T-helper 17 cell (primary cell): Measurements from ENCODE around the gene RAI1. TPM values are rescaled to one million over a fixed set of nuclear protein-coding genes. Genes with fewer than 3 reads are reported as not detected.

Experiments used
- ATAC-seq: fragments of 150-1000 bp; cut with Tn5 transposase; 2 replicates; pipeline ENCODE4 v1.10.0; 2021; ENCODE audit warnings: mild to moderate bottlenecking, moderate library complexity
- DNase-seq, 3 donors: peaks; one replicate each; pipeline versions ENCODE4 v3.0.0 to v3.0.0-alpha.2; 2020 to 2021
- H3K9me3 ChIP-seq: one replicate; pipeline ENCODE4 v1.7.0; 2013; ENCODE audit warnings: low read length, mild to moderate bottlenecking; ENCODE audit not compliant: control insufficient read depth, poor library complexity, severe bottlenecking
- H3K27ac Mint-ChIP-seq: one replicate; pipeline ENCODE4 v1.8.0; 2022; ENCODE audit warnings: mild to moderate bottlenecking, moderate library complexity, mixed read lengths
- H3K27me3 Mint-ChIP-seq: one replicate; pipeline ENCODE4 v1.8.0; 2022; ENCODE audit warnings: mixed read lengths
- H3K36me3 Mint-ChIP-seq: one replicate; pipeline ENCODE4 v1.8.0; 2022; ENCODE audit warnings: low read depth, mixed read lengths
- H3K4me1 Mint-ChIP-seq: one replicate; pipeline ENCODE4 v1.8.0; 2022; ENCODE audit warnings: mild to moderate bottlenecking, mixed read lengths
- H3K4me3 Mint-ChIP-seq: one replicate; pipeline ENCODE4 v1.8.0; 2022; ENCODE audit warnings: mild to moderate bottlenecking, moderate library complexity, mixed read lengths
- total RNA-seq, 4 donors: library from RNA in 2 of 4; stranded (reverse) in 2 of 4; gene quantifications; one replicate each; pipeline ENCODE4 v1.2.3 and lab custom pipeline; 2022 to 2026

The RAI1 gene
- total RNA-seq, 2 donors from 2014 or later: 18.4 to 18.6 TPM

DNA sequence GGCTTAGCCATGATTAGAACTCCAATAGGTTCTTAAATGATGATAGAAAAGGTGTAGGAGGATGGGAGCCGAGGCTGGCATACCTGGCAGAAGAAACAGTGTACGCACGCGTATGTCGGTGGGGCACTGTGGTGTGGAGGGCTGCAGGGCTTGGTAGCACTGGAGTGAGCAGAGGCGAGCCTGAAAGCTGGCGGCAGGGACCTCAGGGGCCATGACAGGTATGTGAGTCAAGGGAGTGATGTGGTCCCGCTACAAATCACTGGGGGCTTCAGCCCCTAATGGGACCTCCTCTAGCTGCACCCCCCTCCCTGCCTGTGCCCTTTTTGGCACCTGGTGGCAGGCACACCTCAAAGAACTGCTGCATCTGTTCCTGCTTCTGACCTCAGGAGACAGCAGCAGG lies 67.3 kb downstream of the RAI1 start:
- Mint-ChIP-seq H3K4me1 (peaks cover 33% of the 10 kb centered on the region), H3K27me3 (no peaks in the 10 kb centered on the region), H3K36me3 (no peaks in the 10 kb centered on the region), H3K27ac (peak overlapping the region; percentile 72), H3K4me3 (peak overlapping the region; percentile 76)
- DNase-seq (no peak), ATAC-seq (no peak)
- no peaks in the 10 kb centered on the region for H3K9me3 ChIP-seq

DNA sequence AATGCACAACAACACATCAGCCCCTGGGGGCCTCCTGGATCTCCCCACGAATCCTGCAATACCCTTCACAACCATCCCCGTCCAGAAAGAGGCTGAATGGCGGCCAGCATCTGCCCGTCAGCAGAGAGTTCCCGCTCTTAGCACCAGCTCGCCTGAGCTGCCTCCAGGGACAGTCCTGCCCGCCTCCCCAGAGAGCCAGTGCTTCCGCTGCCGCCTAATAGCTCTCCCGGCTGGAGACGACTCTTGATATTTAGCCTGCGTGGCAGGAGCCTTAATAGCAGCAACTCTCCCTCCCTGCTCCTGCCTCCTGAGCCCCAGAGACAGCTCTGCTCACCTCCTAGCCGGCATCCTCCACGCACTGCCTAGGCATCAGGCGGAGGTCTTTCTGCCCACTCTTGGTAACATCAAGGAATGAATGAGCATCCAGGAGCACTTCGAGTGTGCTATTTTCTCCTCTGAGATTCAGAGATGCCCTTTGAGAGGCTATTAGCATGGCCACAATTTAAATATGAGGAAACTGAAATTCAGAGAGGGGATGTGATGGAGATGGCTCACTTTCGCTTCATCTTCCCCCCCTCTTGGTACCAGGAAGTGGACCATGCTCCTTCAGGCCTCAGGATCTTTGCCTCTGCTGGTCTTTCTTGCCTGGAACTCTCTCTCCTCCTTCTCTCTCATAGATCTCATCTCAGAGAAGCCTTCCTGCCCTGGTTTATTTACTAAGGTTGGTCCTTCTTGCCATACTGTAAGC lies 67.9 kb downstream of the RAI1 start:
- no peaks in the 10 kb centered on the region for H3K9me3 ChIP-seq
- no peak for ATAC-seq
- Mint-ChIP-seq H3K4me3 (peak overlapping the region; percentile 61), H3K27me3 (no peaks in the 10 kb centered on the region), H3K4me1 (peaks cover 33% of the 10 kb centered on the region), H3K27ac (peak overlapping the region; percentile 72), H3K36me3 (no peaks in the 10 kb centered on the region)
- DNase-seq: no peak

DNA sequence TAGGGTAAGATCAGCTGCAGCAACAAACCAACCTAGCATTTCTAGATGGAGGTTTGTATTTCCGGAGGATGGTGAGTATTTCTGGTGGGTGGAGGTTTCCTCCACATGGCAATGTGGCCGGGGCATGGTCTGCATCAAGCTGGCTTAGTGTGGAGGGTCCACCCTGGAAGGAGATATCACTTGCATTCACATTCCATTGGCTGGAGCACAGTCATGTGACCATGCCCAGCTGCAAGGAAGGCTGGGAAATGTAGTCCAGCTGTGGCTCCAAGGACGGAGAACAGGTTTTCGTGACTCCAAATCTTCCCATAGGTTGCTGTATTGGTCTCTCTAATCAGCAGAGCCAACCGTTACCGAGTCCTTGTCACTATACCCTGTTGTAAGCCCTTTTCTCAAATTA lies 68.7 kb downstream of the RAI1 start:
- H3K36me3 Mint-ChIP-seq: no peaks in the 10 kb centered on the region
- no peaks in the 10 kb centered on the region for H3K9me3 ChIP-seq
- DNase-seq (peak in 2 of 3 donors; percentile 24 to 33), ATAC-seq (no peak)
- peak overlapping the region; percentile 96 for H3K27ac Mint-ChIP-seq
- no peaks in the 10 kb centered on the region for H3K27me3 Mint-ChIP-seq
- H3K4me1 Mint-ChIP-seq: peaks cover 32% of the 10 kb centered on the region
- peak overlapping the region; percentile 61 for H3K4me3 Mint-ChIP-seq

DNA sequence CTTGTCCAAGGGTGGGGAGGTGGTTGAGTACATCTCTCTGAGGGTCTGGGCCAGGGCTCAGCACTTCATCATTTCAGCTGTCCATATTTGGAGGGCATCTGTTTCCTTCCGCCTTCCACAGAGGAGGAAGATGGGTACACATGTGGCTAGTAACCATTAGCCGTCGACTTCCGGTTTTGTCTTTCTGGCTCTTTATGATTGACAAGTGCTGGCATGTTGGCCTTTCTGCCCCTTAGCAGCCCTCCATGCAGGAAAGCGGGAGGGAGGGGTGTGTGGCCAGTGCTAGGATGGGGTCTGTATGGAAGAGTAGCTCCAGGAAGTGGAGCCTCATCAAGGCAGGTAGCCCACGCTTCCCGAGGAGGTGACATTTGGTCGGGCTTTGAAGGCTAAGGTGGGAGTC lies 69.6 kb downstream of the RAI1 start:
- H3K9me3 ChIP-seq: no peaks in the 10 kb centered on the region
- DNase-seq (no peak), ATAC-seq (no peak)
- Mint-ChIP-seq H3K27me3 (no peaks in the 10 kb centered on the region), H3K4me1 (peaks cover 29% of the 10 kb centered on the region), H3K36me3 (no peaks in the 10 kb centered on the region), H3K4me3 (peak overlapping the region; percentile 41), H3K27ac (peak overlapping the region; percentile 96)

DNA sequence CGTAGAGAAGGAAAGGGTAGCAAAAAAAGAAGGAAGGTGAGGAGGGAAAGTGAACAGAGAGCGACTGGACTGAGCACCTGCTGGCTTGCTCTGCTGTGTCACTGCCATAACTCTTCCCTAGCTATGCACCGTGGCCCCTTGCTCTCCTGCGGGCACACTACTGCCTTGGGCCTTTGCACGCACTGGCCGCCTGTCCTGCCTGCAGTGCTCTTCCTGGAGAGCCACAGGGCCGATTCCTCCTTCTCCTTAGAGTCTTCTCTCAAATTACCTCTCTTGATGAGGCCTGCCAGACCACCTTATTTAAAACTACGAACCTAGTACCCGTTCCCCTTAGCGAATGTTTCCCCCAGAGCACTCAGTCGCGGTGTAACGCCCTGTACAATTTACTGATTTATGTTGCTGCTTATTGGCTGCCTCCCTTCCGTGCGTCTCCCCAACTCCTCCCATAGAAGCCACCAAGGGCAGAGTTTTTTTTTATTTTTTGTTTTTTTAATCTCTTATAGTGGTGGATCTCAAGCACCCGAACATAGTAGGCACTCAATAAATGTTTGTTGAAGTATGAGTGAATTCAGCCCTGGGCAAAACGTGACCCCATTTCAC lies 70.3 kb downstream of the RAI1 start:
- H3K4me1 Mint-ChIP-seq: peaks cover 31% of the 10 kb centered on the region
- H3K9me3 ChIP-seq: no peaks in the 10 kb centered on the region
- DNase-seq (peak in 2 of 3 donors; percentile 24 to 51), ATAC-seq (peak; percentile 60)
- no peaks in the 10 kb centered on the region for H3K27me3 Mint-ChIP-seq
- H3K4me3 Mint-ChIP-seq: peak overlapping the region; percentile 93
- peak overlapping the region; percentile 96 for H3K27ac Mint-ChIP-seq
- H3K36me3 Mint-ChIP-seq: no peaks in the 10 kb centered on the region

DNA sequence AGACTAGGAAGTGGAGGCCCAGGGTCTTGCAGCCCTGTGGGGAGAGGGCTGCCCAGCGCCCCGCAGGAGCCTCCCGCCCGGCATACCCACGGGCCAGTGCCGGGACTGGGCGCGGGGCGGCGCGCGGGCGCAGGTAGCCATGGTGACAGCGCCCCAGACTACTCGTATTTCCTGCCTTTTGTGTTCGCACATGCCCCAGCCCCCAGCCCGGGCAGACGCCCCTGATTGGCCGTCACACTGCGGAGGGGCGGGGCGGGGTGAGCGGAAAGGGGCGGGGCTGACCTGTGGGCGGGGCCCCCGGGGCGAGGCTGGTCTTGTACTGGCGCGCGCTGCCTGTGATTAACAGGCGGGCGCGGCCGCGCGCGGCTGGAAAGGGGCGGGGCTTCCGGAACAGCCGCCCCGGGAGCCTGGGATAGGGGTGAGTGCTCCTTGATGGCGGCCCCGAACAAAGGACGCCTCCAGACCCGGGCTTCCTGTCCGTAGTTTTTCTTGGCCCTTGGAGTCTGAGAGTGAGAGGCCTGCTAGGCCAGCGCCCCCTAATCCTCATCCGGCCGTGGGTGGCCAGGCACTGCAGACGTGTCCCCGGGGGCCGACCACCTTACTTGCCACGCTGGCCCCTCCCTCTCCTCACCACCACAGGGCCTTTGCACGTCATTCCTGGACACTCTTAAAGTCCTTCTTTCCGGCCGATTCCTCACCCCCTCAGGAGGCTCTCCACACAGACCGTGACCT lies 71.0 kb downstream of the RAI1 start:
- no peaks in the 10 kb centered on the region for H3K9me3 ChIP-seq
- ATAC-seq (peak; percentile 93), DNase-seq (peak; percentile 95 to 98 (median 98))
- H3K4me1 Mint-ChIP-seq: peaks cover 32% of the 10 kb centered on the region
- no peaks in the 10 kb centered on the region for H3K36me3 Mint-ChIP-seq
- no peaks in the 10 kb centered on the region for H3K27me3 Mint-ChIP-seq
- H3K27ac Mint-ChIP-seq: peak overlapping the region; percentile 96
- H3K4me3 Mint-ChIP-seq: peak overlapping the region; percentile 93

DNA sequence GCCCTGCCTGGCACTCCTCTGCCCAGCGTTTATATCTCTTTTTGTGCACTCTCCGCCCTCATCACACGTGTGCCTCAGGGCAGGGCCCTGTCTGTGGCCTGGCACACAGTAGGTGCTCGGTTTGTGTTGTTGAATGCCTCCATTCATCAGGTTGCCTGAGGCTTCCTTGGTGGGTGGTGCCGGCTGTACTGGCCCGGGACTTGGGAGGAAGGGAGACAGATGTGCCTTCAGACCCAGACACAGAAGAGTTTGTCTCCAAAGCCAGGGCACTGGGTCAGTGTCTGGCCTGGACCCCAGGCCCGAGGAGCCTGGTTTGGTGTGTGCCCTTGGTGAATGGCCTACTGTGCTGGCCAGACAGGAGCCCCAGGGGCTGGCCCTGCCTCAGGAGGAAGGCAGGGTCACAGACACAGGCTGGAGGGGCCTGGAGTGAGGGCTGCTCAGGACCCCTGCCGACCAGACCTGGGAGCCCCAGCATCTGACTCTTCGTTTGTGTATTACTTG lies 71.6 kb downstream of the RAI1 start:
- H3K4me1 Mint-ChIP-seq: peaks cover 35% of the 10 kb centered on the region
- ATAC-seq (no peak), DNase-seq (no peak)
- H3K4me3 Mint-ChIP-seq: peak overlapping the region; percentile 93
- H3K27ac Mint-ChIP-seq: peak overlapping the region; percentile 96
- no peaks in the 10 kb centered on the region for H3K9me3 ChIP-seq
- no peaks in the 10 kb centered on the region for H3K36me3 Mint-ChIP-seq
- no peaks in the 10 kb centered on the region for H3K27me3 Mint-ChIP-seq

DNA sequence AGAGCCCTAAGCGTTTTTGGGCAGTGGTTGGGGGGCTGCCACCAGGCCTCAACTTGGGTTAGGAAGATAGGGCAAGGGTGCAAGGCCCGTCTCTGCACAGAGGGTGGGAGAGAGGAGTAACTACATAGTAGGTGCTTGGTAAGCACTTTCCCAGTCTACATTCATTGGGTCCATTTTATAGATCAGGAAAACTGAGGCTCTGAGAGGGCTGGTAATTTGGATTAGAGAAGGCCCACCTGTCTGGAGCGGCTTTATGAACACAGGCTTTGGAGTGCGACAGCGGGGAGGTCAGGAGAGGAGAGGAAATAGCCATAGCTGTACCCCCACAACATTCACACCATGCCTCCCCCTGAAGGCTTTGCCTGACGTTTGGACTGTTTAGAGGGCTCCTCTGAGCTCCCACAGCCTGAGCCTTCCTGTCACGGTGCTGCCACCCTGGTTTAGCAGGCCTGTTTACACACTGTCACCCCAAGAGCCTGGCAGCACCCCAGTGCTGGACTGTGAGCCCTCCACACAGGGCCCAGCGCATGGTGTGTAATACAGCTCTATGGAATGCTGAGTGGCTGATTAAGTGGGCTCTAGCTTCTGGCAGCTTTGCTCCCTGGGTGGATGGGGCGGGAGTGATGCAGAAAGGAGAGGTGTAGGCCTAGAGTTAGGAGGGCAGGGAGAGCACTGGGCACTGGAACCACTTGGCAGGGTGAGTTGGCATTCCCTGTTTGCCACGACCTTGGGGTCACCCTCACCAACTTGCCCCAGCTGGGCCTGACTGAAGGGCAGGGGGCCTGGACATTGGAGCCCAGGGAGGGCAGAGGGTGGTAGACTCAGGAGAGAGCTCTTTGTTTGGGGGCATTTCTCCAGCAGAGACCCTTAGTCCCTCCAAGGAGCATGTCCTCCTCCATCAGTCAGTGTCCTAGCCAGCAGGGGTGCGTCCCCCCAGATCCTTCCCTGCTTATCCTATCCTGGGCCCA lies 73.7 kb downstream of the RAI1 start:
- Mint-ChIP-seq H3K4me1 (peaks cover 24% of the 10 kb centered on the region), H3K27ac (no peak overlapping the region), H3K4me3 (no peak overlapping the region), H3K27me3 (no peaks in the 10 kb centered on the region), H3K36me3 (no peaks in the 10 kb centered on the region)
- H3K9me3 ChIP-seq: no peaks in the 10 kb centered on the region
- no peak for ATAC-seq
- no peak for DNase-seq

DNA sequence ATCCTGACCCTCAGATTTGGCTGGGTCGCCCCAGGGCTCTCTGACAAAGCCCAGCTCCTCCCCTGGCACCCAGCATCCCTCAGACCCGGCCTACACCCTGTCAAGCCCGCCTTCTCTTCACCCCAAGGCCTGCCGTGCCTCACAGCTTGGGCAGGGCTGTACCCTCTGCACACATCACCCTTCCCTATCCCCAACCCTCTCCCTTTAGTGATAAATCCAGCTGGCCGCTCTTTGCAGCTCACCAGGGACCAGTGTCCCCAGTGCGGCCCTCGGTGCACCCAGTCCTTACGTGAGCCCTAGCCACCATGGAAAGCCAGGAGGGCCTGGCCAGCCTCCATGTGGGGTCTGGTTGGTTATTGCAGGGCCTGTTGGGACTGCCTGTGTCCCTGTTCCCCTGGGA lies 74.5 kb downstream of the RAI1 start:
- no peaks in the 10 kb centered on the region for H3K27me3 Mint-ChIP-seq
- H3K9me3 ChIP-seq: no peaks in the 10 kb centered on the region
- H3K4me3 Mint-ChIP-seq: no peak overlapping the region
- peaks cover 21% of the 10 kb centered on the region for H3K4me1 Mint-ChIP-seq
- H3K36me3 Mint-ChIP-seq: no peaks in the 10 kb centered on the region
- DNase-seq: no peak
- H3K27ac Mint-ChIP-seq: no peak overlapping the region
- ATAC-seq: no peak

DNA sequence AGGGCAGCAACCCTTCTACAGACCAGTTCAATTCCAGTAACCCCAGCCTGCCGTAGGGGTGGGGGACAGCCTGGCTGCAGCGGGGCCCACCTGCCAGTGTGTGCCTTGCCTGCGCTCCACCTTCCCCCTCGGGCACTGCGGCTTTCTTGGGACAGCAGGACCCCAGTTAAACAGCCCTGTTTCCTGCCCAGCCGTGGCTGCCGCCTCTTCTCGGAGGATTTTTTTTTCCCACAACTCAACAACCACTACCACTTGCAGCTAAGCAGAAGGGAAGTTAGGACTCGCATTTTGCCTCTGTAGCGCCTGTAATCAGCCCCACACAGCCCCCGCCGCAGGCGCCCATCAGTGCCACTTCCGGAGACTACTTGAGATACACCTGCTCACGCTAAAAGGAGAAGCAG lies 76.1 kb downstream of the RAI1 start:
- no peaks in the 10 kb centered on the region for H3K9me3 ChIP-seq
- H3K27ac Mint-ChIP-seq: peak overlapping the region; percentile 11
- H3K4me1 Mint-ChIP-seq: peaks cover 14% of the 10 kb centered on the region
- peak; percentile 57 for ATAC-seq
- H3K4me3 Mint-ChIP-seq: peak overlapping the region; percentile 12
- H3K27me3 Mint-ChIP-seq: no peaks in the 10 kb centered on the region
- no peak for DNase-seq
- H3K36me3 Mint-ChIP-seq: no peaks in the 10 kb centered on the region

DNA sequence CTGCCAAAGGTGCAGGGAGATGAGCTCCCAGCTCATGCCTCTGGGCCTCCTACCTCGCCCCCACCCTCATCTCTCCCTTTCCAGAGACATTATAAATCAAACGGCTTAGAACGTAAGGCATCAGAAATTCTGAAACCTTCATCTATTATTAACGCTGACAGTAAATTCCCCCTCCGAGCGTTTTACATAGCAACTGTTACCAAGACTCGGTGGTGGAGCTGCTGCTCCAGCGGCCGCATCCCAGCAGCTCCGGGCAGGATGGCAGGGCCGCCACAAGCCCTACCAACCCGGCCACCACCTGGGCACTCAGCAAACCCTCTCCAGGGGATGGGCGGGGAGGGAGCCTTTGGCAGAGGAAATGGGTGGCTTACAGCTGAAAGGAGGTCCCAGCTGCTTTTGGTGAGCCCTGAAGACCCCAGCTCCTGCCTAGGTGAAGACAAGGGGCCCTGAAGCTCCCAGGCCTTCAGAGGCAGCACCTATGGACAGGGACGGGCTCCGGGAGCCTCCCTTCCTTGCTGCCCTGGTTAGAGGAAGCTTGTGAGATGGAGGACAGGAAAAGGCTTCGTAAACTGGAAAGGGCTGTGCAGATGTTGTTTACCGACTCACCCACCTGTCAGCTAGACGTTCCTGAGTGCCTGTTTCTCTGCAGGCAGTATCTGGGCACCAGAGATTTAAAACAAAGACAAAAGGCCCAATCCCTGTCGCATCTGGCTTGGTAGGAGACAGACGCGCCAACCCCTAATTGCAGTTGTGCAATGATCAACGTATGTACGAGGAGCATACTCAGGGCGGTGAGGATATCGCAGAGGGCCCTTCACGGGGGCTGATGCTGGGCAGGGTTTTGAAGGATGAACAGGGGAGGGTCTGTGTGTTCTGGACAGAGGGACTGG lies 76.9 kb downstream of the RAI1 start:
- no peak for ATAC-seq
- H3K4me1 Mint-ChIP-seq: peaks cover 11% of the 10 kb centered on the region
- H3K4me3 Mint-ChIP-seq: peak overlapping the region; percentile 12
- H3K9me3 ChIP-seq: no peaks in the 10 kb centered on the region
- H3K36me3 Mint-ChIP-seq: no peaks in the 10 kb centered on the region
- DNase-seq: no peak
- H3K27me3 Mint-ChIP-seq: no peaks in the 10 kb centered on the region
- H3K27ac Mint-ChIP-seq: peak overlapping the region; percentile 11
